Embryonic facial prominence (tissue), 1 donor: ENCODE data around the gene COG5.
"Not testable (repeated sequence)": the region's sequence is repeated elsewhere in the genome, so short reads cannot be mapped to it uniquely, and the experiment has no call there.

Source experiments
- DNase-seq: peaks from one replicate; pipeline ENCODE4 v3.0.0-alpha.2; 2016; ENCODE audit errors: extremely low spot score

COG5 gene

GRCh38 chr7:107158028-107158427, 405.7 kb downstream of the COG5 start:
- no peak for DNase-seq

DNA sequence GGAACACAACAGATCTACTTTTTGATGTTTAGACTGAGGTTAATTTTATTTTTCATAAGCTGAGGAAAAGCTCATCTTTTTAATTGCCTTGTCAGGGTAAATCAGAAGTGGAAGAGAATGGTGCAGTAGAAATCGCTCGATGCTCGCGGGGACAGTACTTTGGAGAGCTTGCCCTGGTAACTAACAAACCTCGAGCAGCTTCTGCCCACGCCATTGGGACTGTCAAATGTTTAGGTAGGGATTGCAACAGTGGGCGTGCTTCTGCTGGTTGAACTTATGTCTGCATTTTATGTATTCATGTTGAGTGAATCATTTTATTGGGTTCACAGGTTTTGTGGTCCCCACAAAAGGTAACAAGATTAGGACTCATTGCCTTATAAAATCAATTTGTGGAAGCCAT, 406.6 kb downstream of the COG5 start:
- DNase-seq, result no peak

DNA sequence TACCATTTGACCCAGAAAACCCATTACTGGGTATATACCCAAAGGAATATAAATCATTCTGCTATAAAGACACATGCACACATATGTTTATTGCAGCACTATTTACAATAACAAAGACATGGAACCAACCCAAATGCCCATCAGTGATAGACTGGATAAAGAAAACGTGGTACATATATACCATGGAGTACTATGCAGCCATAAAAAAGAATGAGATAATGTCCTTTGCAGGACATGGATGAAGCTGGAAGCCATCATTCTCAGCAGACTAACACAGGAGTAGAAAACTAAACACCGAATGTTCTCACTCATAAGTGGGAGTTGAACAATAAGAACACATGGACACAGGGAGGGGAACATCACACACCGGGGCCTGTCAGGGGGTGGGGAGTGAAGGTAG, 408.0 kb downstream of the COG5 start:
- not testable (repeated sequence) for DNase-seq

DNA sequence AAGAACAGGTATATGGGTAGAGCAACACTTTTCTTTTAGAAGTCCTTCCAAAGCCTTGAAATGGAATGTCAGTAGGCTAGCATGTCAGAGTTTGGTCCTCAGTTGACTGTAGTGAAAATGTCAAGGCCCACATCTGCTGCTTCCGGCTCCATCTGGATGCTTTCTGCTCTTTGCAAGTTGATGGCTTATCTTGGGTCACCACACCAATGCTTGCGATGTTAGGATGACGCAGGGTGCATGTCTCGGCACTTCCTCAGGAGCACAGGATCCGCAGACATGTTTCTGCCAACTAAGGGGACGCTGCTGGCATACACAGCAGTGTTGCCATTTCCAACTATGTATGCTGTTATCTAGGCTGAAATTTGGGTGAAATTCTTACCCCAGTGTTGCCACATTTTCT, 408.9 kb downstream of the COG5 start:
- no peak for DNase-seq

- DNase-seq, result no peak
Measured at GRCh38 chr7:107152011-107152410, 411.7 kb downstream of the COG5 start.
